IPS-20b (cell line): Measurements from ENCODE around the gene ANO6.
A peak's percentile ranks its signal among the peaks of the same experiment; 100 is the strongest.
"Not testable (repeated sequence)": the region's sequence is repeated elsewhere in the genome, so short reads cannot be mapped to it uniquely, and the experiment has no call there.

Source experiments
- H3K27ac ChIP-seq: one replicate; pipeline ENCODE4 v1.5.1; 2013; ENCODE audit warnings: low read length
- H3K27me3 ChIP-seq: 2 replicates; pipeline ENCODE4 v1.6.1; 2013; ENCODE audit warnings: mild to moderate bottlenecking, low read length, inconsistent platforms; ENCODE audit not compliant: insufficient read depth
- H3K36me3 ChIP-seq: 2 replicates; pipeline ENCODE4 v1.6.1; 2013; ENCODE audit warnings: low read depth, mild to moderate bottlenecking, inconsistent platforms, low read length, moderate library complexity; ENCODE audit not compliant: insufficient read depth
- H3K4me1 ChIP-seq: 2 replicates; pipeline ENCODE4 v1.6.1; 2013; ENCODE audit warnings: mild to moderate bottlenecking, control low read depth, inconsistent platforms, low read length, moderate library complexity; ENCODE audit not compliant: insufficient read depth
- H3K4me3 ChIP-seq: 2 replicates; pipeline ENCODE4 v1.5.1; 2013; ENCODE audit warnings: mild to moderate bottlenecking, low read length, inconsistent platforms
- H3K9ac ChIP-seq: 2 replicates; pipeline ENCODE4 v1.6.1; 2013; ENCODE audit warnings: low read depth, mild to moderate bottlenecking, inconsistent platforms, low read length, moderate library complexity
- H3K9me3 ChIP-seq: 2 replicates; pipeline ENCODE4 v1.6.1; 2013; ENCODE audit warnings: mild to moderate bottlenecking, low read depth, low read length, inconsistent platforms; ENCODE audit not compliant: insufficient read depth

Gene ANO6, protein sequence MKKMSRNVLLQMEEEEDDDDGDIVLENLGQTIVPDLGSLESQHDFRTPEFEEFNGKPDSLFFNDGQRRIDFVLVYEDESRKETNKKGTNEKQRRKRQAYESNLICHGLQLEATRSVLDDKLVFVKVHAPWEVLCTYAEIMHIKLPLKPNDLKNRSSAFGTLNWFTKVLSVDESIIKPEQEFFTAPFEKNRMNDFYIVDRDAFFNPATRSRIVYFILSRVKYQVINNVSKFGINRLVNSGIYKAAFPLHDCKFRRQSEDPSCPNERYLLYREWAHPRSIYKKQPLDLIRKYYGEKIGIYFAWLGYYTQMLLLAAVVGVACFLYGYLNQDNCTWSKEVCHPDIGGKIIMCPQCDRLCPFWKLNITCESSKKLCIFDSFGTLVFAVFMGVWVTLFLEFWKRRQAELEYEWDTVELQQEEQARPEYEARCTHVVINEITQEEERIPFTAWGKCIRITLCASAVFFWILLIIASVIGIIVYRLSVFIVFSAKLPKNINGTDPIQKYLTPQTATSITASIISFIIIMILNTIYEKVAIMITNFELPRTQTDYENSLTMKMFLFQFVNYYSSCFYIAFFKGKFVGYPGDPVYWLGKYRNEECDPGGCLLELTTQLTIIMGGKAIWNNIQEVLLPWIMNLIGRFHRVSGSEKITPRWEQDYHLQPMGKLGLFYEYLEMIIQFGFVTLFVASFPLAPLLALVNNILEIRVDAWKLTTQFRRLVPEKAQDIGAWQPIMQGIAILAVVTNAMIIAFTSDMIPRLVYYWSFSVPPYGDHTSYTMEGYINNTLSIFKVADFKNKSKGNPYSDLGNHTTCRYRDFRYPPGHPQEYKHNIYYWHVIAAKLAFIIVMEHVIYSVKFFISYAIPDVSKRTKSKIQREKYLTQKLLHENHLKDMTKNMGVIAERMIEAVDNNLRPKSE

DNA sequence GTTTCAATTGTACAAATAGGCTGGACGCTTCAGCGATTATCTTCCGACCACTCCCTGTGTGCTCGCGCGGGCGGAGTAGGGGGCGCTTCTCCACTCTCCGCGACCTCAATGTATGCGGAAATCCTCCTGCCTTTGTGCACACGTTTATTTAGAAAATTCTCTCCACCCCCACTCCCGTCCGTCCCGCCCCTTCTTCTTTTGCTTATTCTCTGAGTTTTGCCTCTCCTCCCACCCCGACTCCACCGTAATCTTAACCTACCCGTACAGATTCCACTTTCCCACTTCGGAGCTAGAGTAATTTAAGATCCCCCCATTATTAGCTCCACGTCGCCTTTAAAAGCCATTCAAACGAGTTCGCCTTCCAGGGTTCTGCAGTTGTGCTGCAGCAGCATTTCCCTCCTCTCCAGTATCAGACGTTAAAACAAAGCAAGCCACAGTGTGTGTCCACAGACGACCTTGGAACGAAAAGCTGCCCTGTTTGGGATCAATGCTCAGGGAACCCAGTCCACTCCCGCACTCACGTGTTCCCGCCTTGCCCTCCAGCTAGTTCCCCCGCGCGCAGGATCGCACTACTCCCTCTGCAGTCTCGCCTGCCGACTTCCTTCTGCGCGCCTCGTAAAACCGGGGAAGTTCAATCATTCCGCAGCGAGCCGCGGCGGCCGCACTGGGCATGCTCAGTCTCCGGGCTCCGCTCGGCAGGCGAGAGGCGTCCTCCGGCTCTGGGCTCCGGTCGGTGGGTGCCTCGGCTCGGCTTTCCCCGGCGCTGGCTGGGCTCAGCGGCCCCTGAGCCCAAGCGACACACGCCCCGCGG lies at the start of gene ANO6:
TSS of gene ANO6 (plus strand) at position 677 of the 811 bp plus-strand sequence. CDS start 227 bp downstream, outside the sequence.
- H3K27me3 ChIP-seq = no peaks in the 10 kb centered on the region
- H3K27ac ChIP-seq = peak within 1 kb of the TSS; percentile 45
- no peaks in the 10 kb centered on the region for H3K9me3 ChIP-seq
- peak within 1 kb of the TSS; percentile 91 for H3K9ac ChIP-seq
- H3K4me1 ChIP-seq = peaks cover 21% of the 10 kb centered on the region
- H3K4me3 ChIP-seq = peak within 1 kb of the TSS; percentile 84
- H3K36me3 ChIP-seq = no peaks in the 10 kb centered on the region

DNA sequence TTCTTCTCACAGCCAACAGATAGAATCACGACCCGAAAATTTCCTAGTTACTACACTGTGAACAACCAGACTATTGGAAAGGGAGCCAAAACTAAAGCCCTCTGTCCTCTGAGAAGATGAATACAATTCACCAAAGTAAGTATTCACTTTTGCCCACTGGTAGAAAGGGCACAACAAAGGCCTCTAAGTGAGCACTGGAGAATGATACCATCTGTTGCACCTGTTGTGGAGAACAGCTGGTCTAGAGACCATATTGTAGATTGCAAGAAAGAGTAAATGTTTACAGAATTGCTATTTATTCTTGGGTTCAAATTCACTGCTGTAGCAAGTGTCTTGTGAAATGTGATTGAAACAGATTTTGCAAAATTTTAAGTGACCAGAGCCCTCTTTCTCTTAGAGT lies 46.9 kb upstream of the ANO6 start:
- Histone ChIP-seq H3K9me3 (no peaks in the 10 kb centered on the region), H3K9ac (no peak overlapping the region), H3K27me3 (no peaks in the 10 kb centered on the region), H3K4me1 (no peaks in the 10 kb centered on the region), H3K4me3 (no peak overlapping the region), H3K27ac (no peak overlapping the region), H3K36me3 (no peaks in the 10 kb centered on the region)

DNA sequence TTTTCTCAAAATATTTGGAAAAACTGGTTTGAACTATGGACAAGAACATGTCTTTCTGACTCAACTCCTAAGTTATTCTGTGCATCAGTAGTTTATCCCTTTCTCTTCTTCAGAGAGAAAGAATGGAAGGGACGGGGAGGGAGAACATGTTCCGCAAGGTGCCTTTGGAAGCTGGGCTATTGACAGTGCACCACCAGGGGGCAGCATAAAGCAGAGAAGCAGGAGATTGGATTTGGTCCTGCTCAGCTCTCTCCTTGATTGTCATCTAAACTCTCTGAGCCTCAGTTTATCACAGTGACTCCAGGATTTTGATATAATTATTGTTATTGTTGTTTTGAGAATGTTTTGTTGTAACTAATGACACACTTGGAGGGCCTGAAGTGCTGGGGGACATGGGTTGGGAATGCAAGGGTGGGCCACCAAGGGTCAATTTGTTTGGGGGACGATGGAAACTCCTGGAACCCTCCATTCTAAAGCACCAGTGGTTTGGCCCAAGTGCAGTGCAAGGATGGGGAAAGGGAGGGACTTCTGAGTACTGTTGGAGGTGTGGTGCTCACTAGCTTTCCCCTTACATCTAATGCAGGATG lies 45.3 kb upstream of the ANO6 start:
- Histone ChIP-seq H3K9me3 (peaks cover 4% of the 10 kb centered on the region), H3K36me3 (peaks cover 5% of the 10 kb centered on the region; the same call in 1 of the 2 replicates), H3K4me3 (no peak overlapping the region), H3K4me1 (no peaks in the 10 kb centered on the region), H3K27me3 (no peaks in the 10 kb centered on the region), H3K9ac (no peak overlapping the region), H3K27ac (no peak overlapping the region)

DNA sequence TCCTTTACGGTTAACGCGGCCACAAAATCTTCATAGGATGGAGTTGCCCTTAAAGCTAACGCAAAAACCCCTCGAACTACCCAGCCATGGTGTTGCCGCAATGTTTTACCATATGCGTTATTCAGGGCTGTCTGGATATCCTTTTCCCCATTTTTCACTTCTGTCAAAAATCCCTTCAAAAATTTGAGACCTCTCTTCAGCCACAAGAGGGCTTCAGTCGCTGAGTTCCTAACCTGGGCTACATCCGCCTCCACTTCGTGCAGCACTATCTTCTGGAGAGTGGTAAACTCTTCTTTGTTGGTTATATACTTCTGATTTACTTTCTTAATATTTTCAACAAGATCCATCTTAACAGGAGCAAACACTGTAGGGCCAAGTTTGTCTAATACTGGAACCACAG lies 42.6 kb upstream of the ANO6 start:
- not testable (repeated sequence) for H3K4me1 ChIP-seq, H3K9ac ChIP-seq, H3K27me3 ChIP-seq, H3K27ac ChIP-seq, H3K4me3 ChIP-seq
- Histone ChIP-seq H3K36me3 (peaks cover 11% of the 10 kb centered on the region; the same call in 1 of the 2 replicates), H3K9me3 (peaks cover 32% of the 10 kb centered on the region)

DNA sequence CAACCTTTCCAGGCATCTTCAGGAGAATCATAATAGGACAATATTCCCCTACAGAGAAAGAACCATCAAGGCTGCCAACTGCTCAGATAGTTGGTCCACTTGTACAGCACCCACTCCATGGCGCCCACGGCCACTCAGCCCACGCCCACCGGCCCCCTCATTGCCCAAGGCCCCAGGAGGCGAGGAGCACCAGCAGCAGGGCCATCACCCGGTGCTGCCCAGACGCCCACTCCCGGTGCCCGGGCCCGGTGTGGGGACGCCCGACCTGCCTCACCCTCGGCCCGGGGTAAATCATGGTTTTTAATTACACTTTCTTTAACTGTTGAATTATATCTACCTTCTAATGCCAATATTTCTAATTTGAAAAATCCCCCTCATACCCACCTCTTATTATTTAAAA lies 41.3 kb upstream of the ANO6 start:
- no peak overlapping the region for H3K9ac ChIP-seq
- no peaks in the 10 kb centered on the region for H3K4me1 ChIP-seq
- H3K4me3 ChIP-seq = no peak overlapping the region
- no peak overlapping the region for H3K27ac ChIP-seq
- no peaks in the 10 kb centered on the region for H3K27me3 ChIP-seq
- peaks cover 40% of the 10 kb centered on the region for H3K9me3 ChIP-seq
- H3K36me3 ChIP-seq = peaks cover 11% of the 10 kb centered on the region

DNA sequence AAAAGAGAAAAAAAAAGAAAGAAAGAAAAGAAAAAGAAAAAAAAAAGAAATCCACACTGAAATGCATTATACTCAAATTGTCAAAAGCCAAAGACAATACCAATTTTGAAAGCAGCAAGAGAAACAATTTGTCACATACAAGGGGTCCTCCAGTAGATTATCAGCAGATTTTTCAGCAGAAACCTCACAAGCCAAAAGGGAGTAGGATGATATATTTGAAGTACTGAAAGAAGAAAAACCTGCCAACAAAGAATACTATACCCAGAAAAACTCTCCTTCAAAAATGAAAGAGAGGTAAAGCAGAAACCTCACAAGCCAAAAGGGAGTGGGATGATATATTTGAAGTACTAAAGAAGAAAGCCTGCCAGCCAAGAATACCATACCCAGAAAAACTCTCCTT lies 37.1 kb upstream of the ANO6 start:
- no peaks in the 10 kb centered on the region for H3K4me1 ChIP-seq
- peaks cover 40% of the 10 kb centered on the region for H3K9me3 ChIP-seq
- H3K27me3 ChIP-seq = no peaks in the 10 kb centered on the region
- peaks cover 11% of the 10 kb centered on the region for H3K36me3 ChIP-seq
- no peak overlapping the region for H3K27ac ChIP-seq
- no peak overlapping the region for H3K4me3 ChIP-seq
- no peak overlapping the region for H3K9ac ChIP-seq

DNA sequence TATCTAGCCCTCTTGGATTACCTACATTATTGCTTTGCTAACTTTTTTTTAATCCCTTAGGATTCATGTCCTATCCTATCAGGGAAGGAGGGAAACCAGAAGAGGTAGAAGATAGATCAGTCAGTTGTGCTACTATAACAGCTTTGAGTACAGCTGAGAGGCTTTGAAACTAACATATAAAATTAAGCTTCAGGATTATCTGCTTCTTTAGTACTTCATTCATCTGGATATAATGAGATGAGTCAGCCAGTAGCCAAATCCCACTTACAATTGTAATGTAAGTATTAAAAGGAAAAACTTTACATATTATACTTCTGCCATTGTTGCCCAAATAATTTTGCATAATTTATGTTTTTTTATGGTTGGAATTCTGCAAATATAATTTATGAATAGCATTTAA lies 33.4 kb upstream of the ANO6 start:
- H3K4me3 ChIP-seq = no peak overlapping the region
- H3K4me1 ChIP-seq = no peaks in the 10 kb centered on the region
- no peaks in the 10 kb centered on the region for H3K27me3 ChIP-seq
- peaks cover 17% of the 10 kb centered on the region for H3K9me3 ChIP-seq
- no peak overlapping the region for H3K9ac ChIP-seq
- no peak overlapping the region for H3K27ac ChIP-seq
- H3K36me3 ChIP-seq = no peaks in the 10 kb centered on the region; the same call in 1 of the 2 replicates

DNA sequence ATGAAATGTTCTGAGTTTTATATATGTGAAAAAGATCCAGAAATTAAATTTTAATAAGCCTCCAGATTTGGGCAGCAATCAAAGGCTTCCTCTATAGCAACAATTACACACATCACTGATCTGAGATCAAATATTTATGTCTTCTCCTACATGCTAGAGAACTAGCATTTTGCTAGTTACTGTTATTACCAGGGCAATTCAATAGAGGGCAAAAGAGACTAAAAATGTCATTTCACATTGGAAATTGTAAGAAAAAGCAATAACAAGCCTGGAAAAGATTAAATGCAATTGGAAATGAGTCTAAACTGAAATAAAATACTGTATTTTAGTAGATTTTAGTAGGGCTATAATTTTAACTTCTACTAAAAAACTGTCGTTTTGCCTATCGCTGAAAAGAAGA lies 32.6 kb upstream of the ANO6 start:
- Histone ChIP-seq H3K9me3 (peaks cover 9% of the 10 kb centered on the region; the same call in 1 of the 2 replicates), H3K9ac (no peak overlapping the region), H3K27ac (no peak overlapping the region), H3K27me3 (no peaks in the 10 kb centered on the region), H3K4me1 (no peaks in the 10 kb centered on the region), H3K36me3 (no peaks in the 10 kb centered on the region; the same call in 1 of the 2 replicates), H3K4me3 (no peak overlapping the region)

DNA sequence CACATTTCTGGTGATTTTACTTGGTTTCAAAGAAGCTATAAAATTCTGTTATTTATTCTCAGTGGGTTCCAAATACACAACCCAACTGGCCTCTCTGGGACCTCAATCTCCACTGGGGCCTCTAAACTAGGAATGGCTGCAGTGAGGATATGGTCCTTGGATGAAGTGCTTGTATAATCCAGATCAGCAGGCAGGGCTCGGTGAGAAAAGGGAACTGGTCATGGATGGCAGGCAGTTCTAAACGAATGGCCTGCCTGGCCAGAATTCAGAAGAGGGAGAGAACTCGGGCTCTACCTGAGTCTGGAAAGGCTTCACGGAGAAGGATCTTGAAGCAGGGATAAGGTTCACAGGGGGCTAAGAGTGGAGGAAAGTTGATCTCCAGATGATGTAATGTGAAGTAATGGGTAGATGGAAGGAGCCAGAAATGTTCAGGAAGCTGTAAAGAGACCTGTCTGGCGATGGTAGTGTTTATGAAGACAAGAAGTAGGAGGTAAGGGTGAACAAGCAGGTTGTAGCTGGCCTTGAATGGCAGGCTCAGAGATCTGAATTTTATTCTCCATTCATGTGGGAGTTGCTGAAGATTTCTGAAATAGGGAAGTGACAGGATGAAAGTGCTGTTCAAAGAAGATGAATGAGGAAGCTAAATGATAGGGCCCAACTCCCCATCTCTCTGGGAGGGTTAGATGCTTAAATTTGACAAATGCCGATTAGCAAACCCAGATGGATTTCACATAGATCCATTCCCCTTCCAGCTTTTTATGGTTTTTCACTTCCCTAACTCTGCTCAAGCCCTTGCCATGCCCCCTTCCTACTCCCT lies 31.5 kb upstream of the ANO6 start:
- H3K4me1 ChIP-seq = no peaks in the 10 kb centered on the region
- 0 out of 2 replicates have a peak, but pooled peaks cover under 1% of the 10 kb centered on the region for H3K9me3 ChIP-seq
- no peak overlapping the region for H3K4me3 ChIP-seq
- H3K27ac ChIP-seq = no peak overlapping the region
- no peaks in the 10 kb centered on the region for H3K36me3 ChIP-seq
- no peaks in the 10 kb centered on the region for H3K27me3 ChIP-seq
- no peak overlapping the region for H3K9ac ChIP-seq

DNA sequence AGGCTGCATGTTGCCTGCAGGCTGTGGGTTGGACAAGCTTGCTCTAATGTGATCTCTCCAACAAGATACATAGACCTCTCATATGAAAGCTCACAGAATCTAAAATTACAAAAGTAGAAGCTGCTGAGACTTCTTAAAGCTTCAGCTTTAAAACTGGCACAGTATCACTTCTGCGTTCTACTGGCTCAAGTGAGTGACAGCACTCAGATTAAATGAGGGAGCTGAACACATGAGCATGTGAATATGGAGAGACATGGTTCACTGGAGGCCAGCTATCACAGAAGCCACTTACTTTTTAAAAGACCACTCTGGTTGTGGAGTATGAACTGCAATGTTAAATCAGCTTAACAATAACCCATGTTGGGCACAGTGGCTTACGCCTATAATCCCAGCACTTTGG lies 29.1 kb upstream of the ANO6 start:
- Histone ChIP-seq H3K27me3 (no peaks in the 10 kb centered on the region), H3K9ac (no peak overlapping the region), H3K4me3 (no peak overlapping the region), H3K36me3 (no peaks in the 10 kb centered on the region), H3K4me1 (no peaks in the 10 kb centered on the region), H3K9me3 (no peaks in the 10 kb centered on the region), H3K27ac (no peak overlapping the region)
